HCT116 (cell line): ENCODE measurements around the gene GNAT1. TPM values are rescaled to one million over a fixed set of nuclear protein-coding genes. Genes with fewer than 3 reads are reported as not detected.

ENCODE experiments used
- ATAC-seq: fragments of 200-7000 bp; cut with Tn5 transposase; 2 replicates; pipeline ENCODE4 v1.9.1; 2020; ENCODE audit warnings: mild to moderate bottlenecking, moderate library complexity
- BruUV-seq: library from RNA; stranded (reverse); fragments of 400-500 nt; replicated peaks from 2 replicates; lab custom pipeline; 2021; lab: Mats Ljungman, UMichigan
- CTCF ChIA-PET: fragments of 300-600 bp; sonication (Branson Sonifier 250); formaldehyde crosslinking; loops from one replicate; lab custom pipeline; 2021; ENCODE audit warnings: antibody characterized with exemption; lab: Charles Lee
- POLR2A ChIA-PET: fragments of 300-600, 350-600 bp; sonication (Branson Sonifier 250); formaldehyde crosslinking; loops from one replicate; lab custom pipeline; 2021; ENCODE audit warnings: antibody characterized with exemption; lab: Charles Lee
- RAD21 ChIA-PET, 2 experiments: fragments of 300-600 bp; sonication (Branson Sonifier 250); formaldehyde crosslinking; loops; one replicate each; lab custom pipeline; 2023; ENCODE audit warnings: low total read pairs in 2 of 2; ENCODE audit not compliant: uncharacterized antibody in 2 of 2, unreplicated experiment in 2 of 2, low non-redundant PET in 1 of 2; lab: Charles Lee
- DNase-seq: peaks from one replicate; pipeline ENCODE4 v3.0.0-alpha.2; 2010; ENCODE audit warnings: low read depth, low spot score
- H2AFZ ChIP-seq: fragments of 200-600 bp; shearing (Covaris generic), sonication (generic); 2 replicates; pipeline ENCODE4 v1.6.1; 2017; ENCODE audit warnings: low read depth, mixed run types, mixed read lengths, antibody characterized with exemption, low read length; ENCODE audit not compliant: poor library complexity, severe bottlenecking
- H3K27ac ChIP-seq: 2 replicates; pipeline ENCODE4 v1.5.1; 2012; ENCODE audit warnings: low read depth, low read length
- H3K27me3 ChIP-seq: fragments of 200-600 bp; sonication (generic); 2 replicates; pipeline ENCODE4 v1.6.1; 2016; ENCODE audit warnings: mixed run types, low read length, mixed read lengths; ENCODE audit not compliant: insufficient read depth
- H3K36me3 ChIP-seq, 2 experiments: fragments of 200-500 bp in 1 of 2; fragments of 200-600 bp in 1 of 2; sonication (Bioruptor generic) in 1 of 2; sonication (generic) in 1 of 2; 2 replicates each; pipeline versions ENCODE4 v1.5.1 to v1.6.1; 2014 to 2016; ENCODE audit warnings: low read length in 2 of 2, inconsistent platforms in 1 of 2, mixed read lengths in 1 of 2, mixed run types in 1 of 2; ENCODE audit not compliant: insufficient read depth in 2 of 2, control insufficient read depth in 1 of 2
- H3K4me1 ChIP-seq, 2 experiments: fragments of 200-600 bp in 1 of 2; sonication (generic) in 1 of 2; 2 replicates each; pipeline versions ENCODE4 v1.5.1 to v1.6.1; 2012 to 2017; ENCODE audit warnings: low read length in 2 of 2, inconsistent platforms in 1 of 2, mild to moderate bottlenecking in 1 of 2, mixed read lengths in 1 of 2, mixed run types in 1 of 2, moderate library complexity in 1 of 2; ENCODE audit not compliant: insufficient read depth in 2 of 2, control insufficient read depth in 1 of 2
- H3K4me2 ChIP-seq: fragments of 200-600 bp; sonication (generic); 2 replicates; pipeline ENCODE4 v1.6.1; 2017; ENCODE audit warnings: mixed run types, low read length, mixed read lengths
- H3K4me3 ChIP-seq, 2 experiments: fragments of 200-600 bp in 1 of 2; sonication (generic) in 1 of 2; replicated peaks in 1 of 2; 2 replicates each; pipeline ENCODE4 v1.5.1; 2011 to 2016; ENCODE audit warnings: low read length in 2 of 2, control low read depth in 1 of 2, low read depth in 1 of 2, mild to moderate bottlenecking in 1 of 2, mixed read lengths in 1 of 2, mixed run types in 1 of 2
- H3K79me2 ChIP-seq: fragments of 200-600 bp; sonication (generic); 2 replicates; pipeline ENCODE4 v1.6.1; 2017; ENCODE audit warnings: mild to moderate bottlenecking, mixed run types, low read length, moderate library complexity, mixed read lengths; ENCODE audit not compliant: insufficient read depth
- H3K9ac ChIP-seq: fragments of 200-600 bp; sonication (generic); 2 replicates; pipeline ENCODE4 v1.6.1; 2016; ENCODE audit warnings: low read length, mixed read lengths
- H3K9me2 ChIP-seq: fragments of 200-600 bp; sonication (generic), shearing (Covaris generic); 2 replicates; pipeline ENCODE4 v1.6.1; 2017; ENCODE audit warnings: mixed run types, mild to moderate bottlenecking, moderate library complexity; ENCODE audit not compliant: insufficient read depth
- H3K9me3 ChIP-seq, 2 experiments: fragments of 200-500 bp in 1 of 2; fragments of 200-600 bp in 1 of 2; sonication (Bioruptor generic) in 1 of 2; sonication (generic) in 1 of 2; 2 replicates each; pipeline ENCODE4 v1.6.1; 2014 to 2017; ENCODE audit warnings: low read length in 2 of 2, mixed read lengths in 2 of 2, inconsistent platforms in 1 of 2, low read depth in 1 of 2, mild to moderate bottlenecking in 1 of 2, mixed run types in 1 of 2, moderate library complexity in 1 of 2; ENCODE audit not compliant: control insufficient read depth in 1 of 2, insufficient read depth in 1 of 2
- H4K20me1 ChIP-seq: fragments of 200-600 bp; sonication (generic), shearing (Covaris generic); 2 replicates; pipeline ENCODE4 v1.6.1; 2017; ENCODE audit warnings: mixed run types, mild to moderate bottlenecking, moderate library complexity; ENCODE audit not compliant: insufficient read depth
- ATF3 ChIP-seq: IDR thresholded peaks from 2 replicates; pipeline ENCODE4 v1.6.1; 2012
- CEBPB ChIP-seq: IDR thresholded peaks from 2 replicates; pipeline ENCODE4 v1.6.1; 2012; ENCODE audit warnings: low read depth
- CTCF ChIP-seq, 3 experiments: fragments of 200-600 bp in 1 of 3; sonication (generic) in 1 of 3; IDR thresholded peaks in 2 of 3; conservative IDR thresholded peaks in 1 of 3; 2 replicates each; pipeline ENCODE4 v1.5.1; 2012 to 2017; ENCODE audit warnings: low read depth in 2 of 3, low read length in 2 of 3, antibody characterized with exemption in 1 of 3, borderline replicate concordance in 1 of 3, control low read depth in 1 of 3, mild to moderate bottlenecking in 1 of 3, mixed read lengths in 1 of 3, mixed run types in 1 of 3, moderate library complexity in 1 of 3; ENCODE audit not compliant: insufficient read depth in 1 of 3
- EGR1 ChIP-seq: IDR thresholded peaks from 2 replicates; pipeline ENCODE4 v1.6.1; 2012; ENCODE audit warnings: low read depth
- REST ChIP-seq: IDR thresholded peaks from 2 replicates; pipeline ENCODE4 v1.6.1; 2012; ENCODE audit warnings: low read depth
- TCF7L2 ChIP-seq: IDR thresholded peaks from 2 replicates; pipeline ENCODE4 v1.7.0; 2011; ENCODE audit warnings: borderline replicate concordance, inconsistent platforms; ENCODE audit not compliant: insufficient read depth, insufficient read length; ENCODE audit errors: extremely low read depth
- YY1 ChIP-seq: IDR thresholded peaks from 2 replicates; pipeline ENCODE4 v1.6.1; 2011; ENCODE audit warnings: low read length, low read depth, moderate library complexity, mild to moderate bottlenecking; ENCODE audit not compliant: insufficient replicate concordance; ENCODE audit errors: extremely low read depth
- ZBTB33 ChIP-seq: IDR thresholded peaks from 2 replicates; pipeline ENCODE4 v1.6.1; 2011; ENCODE audit warnings: mild to moderate bottlenecking, low read length, moderate library complexity; ENCODE audit not compliant: insufficient replicate concordance; ENCODE audit errors: extremely low read depth
- intact Hi-C: fragments of 100-400 bp; cut with micrococcal nuclease; formaldehyde crosslinking; loops from 2 replicates; pipeline ENCODE4 v1.10.0; 2022
- total RNA-seq: library from RNA; stranded (reverse); gene quantifications from one replicate; pipeline ENCODE4 v1.2.1, GENCODE V29; 2021; ENCODE audit not compliant: unreplicated experiment

The GNAT1 gene
- total RNA-seq, 1 experiment from 2014 or later = not detected

GRCh38 chr3:50168791-50169190 lies 22.6 kb upstream of the GNAT1 start:
- TF ChIP-seq ZBTB33 (no peak), CTCF (IDR thresholded peaks at IDR 0.05 in 2 of 3, conservative IDR thresholded peaks at IDR 0.05 in 1 of 3; ENCODE audit: borderline replicate concordance in 1 of 3, insufficient read depth in 1 of 3, low read depth in 2 of 3, low read length in 2 of 3) (no peak), REST (no peak), YY1 (no peak), EGR1 (no peak), ATF3 (no peak), CEBPB (no peak), TCF7L2 (no peak)
- no peak for ATAC-seq
- Histone ChIP-seq H3K27ac (no peak overlapping the region), H3K9me2 (no peaks in the 10 kb centered on the region), H3K4me1 (peaks cover 2 to 46% of the 10 kb centered on the region in 2 experiments; a peak in 3 of 4 replicates), H4K20me1 (no peaks in the 10 kb centered on the region), H3K36me3 (no peaks in the 10 kb centered on the region), H3K79me2 (no peaks in the 10 kb centered on the region), H3K9me3 (no peaks in the 10 kb centered on the region), H2AFZ (no peak overlapping the region), H3K27me3 (no peaks in the 10 kb centered on the region), H3K4me3 (no peak overlapping the region), H3K9ac (no peak overlapping the region), H3K4me2 (no peak overlapping the region)
- RAD21 ChIA-PET = no interaction called here
- intact Hi-C loops = no loop called here
- no TSS peak for BruUV-seq
- CTCF ChIA-PET = no interaction called here
- POLR2A ChIA-PET = no interaction called here
- no peak for DNase-seq
